GDM1 (cell line): ENCODE data around the gene NUDT8.
"Not testable (repeated sequence)": the region's sequence is repeated elsewhere in the genome, so short reads cannot be mapped to it uniquely, and the experiment has no call there.

Experiments
- DNase-seq: peaks from one replicate; lab custom pipeline; 2025; lab: John Stamatoyannopoulos, UW

The NUDT8 gene

GRCh38 chr11:67641338-67642172, 11.8 kb upstream of the NUDT8 start:
- DNase-seq: no peak

GRCh38 chr11:67640758-67641337, 11.1 kb upstream of the NUDT8 start:
- DNase-seq: no peak

GRCh38 chr11:67640021-67640757, 10.5 kb upstream of the NUDT8 start:
- DNase-seq: no peak

- DNase-seq: no peak
Measured at GRCh38 chr11:67639438-67639859, 9.7 kb upstream of the NUDT8 start, which contains the start of gene TBX10. Gene TBX10 (minus strand): TSS chr11:67639763. CDS start chr11:67639472, 291 bp downstream.

- no peak for DNase-seq
Measured at GRCh38 chr11:67638535-67639437, 9.0 kb upstream of the NUDT8 start.

- DNase-seq: not testable (repeated sequence)
Measured at GRCh38 chr11:67637441-67637840, 7.7 kb upstream of the NUDT8 start.

GRCh38 chr11:67636962-67637361, 7.2 kb upstream of the NUDT8 start:
- DNase-seq: no peak

GRCh38 chr11:67635231-67635521, 5.4 kb upstream of the NUDT8 start:
- DNase-seq: no peak

GRCh38 chr11:67634366-67635230, 4.9 kb upstream of the NUDT8 start:
- DNase-seq: no peak

GRCh38 chr11:67633758-67634365, 4.1 kb upstream of the NUDT8 start:
- DNase-seq: no peak

- no peak for DNase-seq
Measured at GRCh38 chr11:67632982-67633755, 3.4 kb upstream of the NUDT8 start.

- DNase-seq: no peak
Measured at GRCh38 chr11:67632175-67632981, 2.6 kb upstream of the NUDT8 start.

- no peak for DNase-seq
Measured at GRCh38 chr11:67631853-67632174, 2.1 kb upstream of the NUDT8 start.

GRCh38 chr11:67631411-67631810, 1.7 kb upstream of the NUDT8 start:
- no peak for DNase-seq

- DNase-seq: no peak
Measured at GRCh38 chr11:67630943-67631331, 1.2 kb upstream of the NUDT8 start.

- peak; percentile 97 for DNase-seq
Measured at GRCh38 chr11:67630228-67630942, 648 bp upstream of the NUDT8 start.

- DNase-seq: no peak
Measured at GRCh38 chr11:67628710-67629385, 889 bp downstream of the NUDT8 start.
